Peyer's patch (tissue), 4 donors: ENCODE data around the gene STX1A.

Experiments used
- CTCF ChIP-seq, 6 experiments: fragments of 450-650 bp in 4 of 6; fragments of 200-600 bp in 2 of 6; sonication (generic) in 1 of 6; IDR thresholded peaks; one replicate each; pipeline ENCODE4 v1.5.1; 2017 to 2019; ENCODE audit warnings: antibody characterized with exemption in 6 of 6, mild to moderate bottlenecking in 3 of 6, moderate library complexity in 1 of 6
- POLR2A ChIP-seq, 2 donors: fragments of 450-650 bp; IDR thresholded peaks; one replicate each; pipeline ENCODE4 v1.5.1; 2017; ENCODE audit warnings: antibody characterized with exemption in 2 of 2, mild to moderate bottlenecking in 2 of 2, moderate library complexity in 2 of 2

GRCh38 chr7:73722785-73723184 is 3.3 kb upstream of the STX1A start:
- TF ChIP-seq CTCF (IDR thresholded peaks at IDR 0.05): no peak
- TF ChIP-seq POLR2A (IDR thresholded peaks at IDR 0.05): no peak
